ENCODE data around the gene GNAI3.

DNA sequence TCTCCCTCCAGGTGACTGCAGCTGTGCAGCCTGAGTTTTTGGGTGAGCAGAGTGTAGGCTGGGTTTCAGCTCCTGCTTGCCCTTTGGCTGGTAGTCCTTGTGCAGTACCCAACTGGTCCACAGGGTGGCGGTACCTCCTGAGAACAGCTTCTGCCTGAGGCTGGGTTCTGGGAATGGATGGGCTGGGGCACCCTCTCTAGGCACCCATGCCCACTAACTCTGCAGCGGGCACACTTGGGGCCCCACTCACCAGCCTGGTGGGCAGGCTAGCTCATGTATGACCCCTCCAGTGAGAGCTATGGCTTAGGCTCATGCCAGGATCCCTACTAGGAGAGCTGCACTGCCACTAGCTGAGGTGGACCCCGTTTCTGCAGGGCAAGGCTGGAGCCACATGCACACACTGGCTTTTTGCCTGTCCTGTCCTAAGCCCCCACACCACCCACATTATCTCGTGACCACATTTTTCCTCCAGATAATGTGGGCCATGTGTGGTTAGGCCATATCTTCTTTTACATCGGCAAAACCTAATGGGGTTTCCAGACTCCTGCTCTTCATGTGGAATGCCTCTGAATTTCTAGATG lies 92.0 kb downstream of the GNAI3 start:
- no peak for TF ChIP-seq ZNF514 (tag by site-specific recombination; IDR thresholded peaks at IDR 0.05)
- no peak for TF ChIP-seq ZNF138 (tag by site-specific recombination; IDR thresholded peaks at IDR 0.05; ENCODE audit: borderline replicate concordance)
- peak; percentile 78 for TF ChIP-seq CTCF (tag by site-specific recombination; IDR thresholded peaks at IDR 0.05)
- TF ChIP-seq MEIS1 (CRISPR knock-in tag; IDR thresholded peaks at IDR 0.05; ENCODE audit: borderline replicate concordance), result no peak
- no peak for TF ChIP-seq ZBTB26 (tag by site-specific recombination; optimal IDR thresholded peaks at IDR 0.05)
- no peak for TF ChIP-seq ZNF623 (tag by site-specific recombination; IDR thresholded peaks at IDR 0.05)
- TF ChIP-seq, protein P1, sequence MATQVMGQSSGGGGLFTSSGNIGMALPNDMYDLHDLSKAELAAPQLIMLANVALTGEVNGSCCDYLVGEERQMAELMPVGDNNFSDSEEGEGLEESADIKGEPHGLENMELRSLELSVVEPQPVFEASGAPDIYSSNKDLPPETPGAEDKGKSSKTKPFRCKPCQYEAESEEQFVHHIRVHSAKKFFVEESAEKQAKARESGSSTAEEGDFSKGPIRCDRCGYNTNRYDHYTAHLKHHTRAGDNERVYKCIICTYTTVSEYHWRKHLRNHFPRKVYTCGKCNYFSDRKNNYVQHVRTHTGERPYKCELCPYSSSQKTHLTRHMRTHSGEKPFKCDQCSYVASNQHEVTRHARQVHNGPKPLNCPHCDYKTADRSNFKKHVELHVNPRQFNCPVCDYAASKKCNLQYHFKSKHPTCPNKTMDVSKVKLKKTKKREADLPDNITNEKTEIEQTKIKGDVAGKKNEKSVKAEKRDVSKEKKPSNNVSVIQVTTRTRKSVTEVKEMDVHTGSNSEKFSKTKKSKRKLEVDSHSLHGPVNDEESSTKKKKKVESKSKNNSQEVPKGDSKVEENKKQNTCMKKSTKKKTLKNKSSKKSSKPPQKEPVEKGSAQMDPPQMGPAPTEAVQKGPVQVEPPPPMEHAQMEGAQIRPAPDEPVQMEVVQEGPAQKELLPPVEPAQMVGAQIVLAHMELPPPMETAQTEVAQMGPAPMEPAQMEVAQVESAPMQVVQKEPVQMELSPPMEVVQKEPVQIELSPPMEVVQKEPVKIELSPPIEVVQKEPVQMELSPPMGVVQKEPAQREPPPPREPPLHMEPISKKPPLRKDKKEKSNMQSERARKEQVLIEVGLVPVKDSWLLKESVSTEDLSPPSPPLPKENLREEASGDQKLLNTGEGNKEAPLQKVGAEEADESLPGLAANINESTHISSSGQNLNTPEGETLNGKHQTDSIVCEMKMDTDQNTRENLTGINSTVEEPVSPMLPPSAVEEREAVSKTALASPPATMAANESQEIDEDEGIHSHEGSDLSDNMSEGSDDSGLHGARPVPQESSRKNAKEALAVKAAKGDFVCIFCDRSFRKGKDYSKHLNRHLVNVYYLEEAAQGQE (tag by site-specific recombination; IDR thresholded peaks at IDR 0.05), result no peak
- TF ChIP-seq YY1 (tag by site-specific recombination; IDR thresholded peaks at IDR 0.05), result no peak
- TF ChIP-seq ZBTB48 (tag by site-specific recombination; IDR thresholded peaks at IDR 0.05), result no peak
- TF ChIP-seq ZBTB10 (tag by site-specific recombination; IDR thresholded peaks at IDR 0.05), result no peak
- TF ChIP-seq, protein P2, sequence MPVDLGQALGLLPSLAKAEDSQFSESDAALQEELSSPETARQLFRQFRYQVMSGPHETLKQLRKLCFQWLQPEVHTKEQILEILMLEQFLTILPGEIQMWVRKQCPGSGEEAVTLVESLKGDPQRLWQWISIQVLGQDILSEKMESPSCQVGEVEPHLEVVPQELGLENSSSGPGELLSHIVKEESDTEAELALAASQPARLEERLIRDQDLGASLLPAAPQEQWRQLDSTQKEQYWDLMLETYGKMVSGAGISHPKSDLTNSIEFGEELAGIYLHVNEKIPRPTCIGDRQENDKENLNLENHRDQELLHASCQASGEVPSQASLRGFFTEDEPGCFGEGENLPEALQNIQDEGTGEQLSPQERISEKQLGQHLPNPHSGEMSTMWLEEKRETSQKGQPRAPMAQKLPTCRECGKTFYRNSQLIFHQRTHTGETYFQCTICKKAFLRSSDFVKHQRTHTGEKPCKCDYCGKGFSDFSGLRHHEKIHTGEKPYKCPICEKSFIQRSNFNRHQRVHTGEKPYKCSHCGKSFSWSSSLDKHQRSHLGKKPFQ (tag by site-specific recombination; IDR thresholded peaks at IDR 0.05), result no peak
- TF ChIP-seq ZNF624 (tag by site-specific recombination; IDR thresholded peaks at IDR 0.05), result no peak
- TF ChIP-seq ZNF416 (tag by site-specific recombination; IDR thresholded peaks at IDR 0.05), result no peak
